ENCODE data around the gene GMDS.

The GMDS gene

DNA sequence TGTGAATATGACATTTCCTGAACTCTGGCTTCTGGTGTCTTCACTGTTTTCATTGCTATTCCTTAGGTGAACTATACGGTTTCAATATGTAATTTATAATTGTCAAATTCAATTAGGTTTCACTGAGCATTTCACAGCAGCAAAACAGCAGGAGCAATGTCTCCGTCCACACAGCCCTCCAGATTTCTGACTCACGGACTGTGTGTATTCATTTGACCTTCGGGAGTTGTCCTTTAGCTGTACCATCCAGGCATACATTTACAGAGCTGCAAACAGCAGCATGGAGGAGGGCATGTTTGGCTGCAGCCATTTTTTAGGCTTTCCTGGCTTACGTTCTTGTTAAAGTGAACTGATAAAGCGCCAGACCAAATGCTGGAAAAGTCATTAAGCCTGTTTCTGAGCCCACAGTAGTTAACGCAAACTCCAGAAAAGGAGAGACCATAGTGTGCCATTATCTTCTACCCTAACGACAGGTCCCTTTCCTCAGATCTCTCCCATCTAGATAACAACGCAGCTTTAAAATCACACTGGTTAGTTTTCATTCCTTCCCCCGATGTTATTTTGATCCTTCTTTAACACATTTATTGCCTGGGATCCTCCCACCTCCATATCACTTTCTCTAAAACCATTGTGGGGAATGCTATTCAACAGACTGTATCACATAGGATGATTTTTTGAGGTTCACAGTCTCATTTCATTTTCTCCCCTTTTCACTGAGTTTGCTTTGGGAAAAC, 617.4 kb downstream of the GMDS start:
- Histone ChIP-seq H3K9ac (ENCODE audit: low read length) (no peak overlapping the region), H3K27me3 (ENCODE audit: low read depth, low read length) (peaks cover 9% of the 10 kb centered on the region)
- no peak for TF ChIP-seq EZH2phosphoT487 (IDR thresholded peaks at IDR 0.05; ENCODE audit: low read depth)
- TF ChIP-seq, protein P1, sequence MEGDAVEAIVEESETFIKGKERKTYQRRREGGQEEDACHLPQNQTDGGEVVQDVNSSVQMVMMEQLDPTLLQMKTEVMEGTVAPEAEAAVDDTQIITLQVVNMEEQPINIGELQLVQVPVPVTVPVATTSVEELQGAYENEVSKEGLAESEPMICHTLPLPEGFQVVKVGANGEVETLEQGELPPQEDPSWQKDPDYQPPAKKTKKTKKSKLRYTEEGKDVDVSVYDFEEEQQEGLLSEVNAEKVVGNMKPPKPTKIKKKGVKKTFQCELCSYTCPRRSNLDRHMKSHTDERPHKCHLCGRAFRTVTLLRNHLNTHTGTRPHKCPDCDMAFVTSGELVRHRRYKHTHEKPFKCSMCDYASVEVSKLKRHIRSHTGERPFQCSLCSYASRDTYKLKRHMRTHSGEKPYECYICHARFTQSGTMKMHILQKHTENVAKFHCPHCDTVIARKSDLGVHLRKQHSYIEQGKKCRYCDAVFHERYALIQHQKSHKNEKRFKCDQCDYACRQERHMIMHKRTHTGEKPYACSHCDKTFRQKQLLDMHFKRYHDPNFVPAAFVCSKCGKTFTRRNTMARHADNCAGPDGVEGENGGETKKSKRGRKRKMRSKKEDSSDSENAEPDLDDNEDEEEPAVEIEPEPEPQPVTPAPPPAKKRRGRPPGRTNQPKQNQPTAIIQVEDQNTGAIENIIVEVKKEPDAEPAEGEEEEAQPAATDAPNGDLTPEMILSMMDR (IDR thresholded peaks at IDR 0.05; ENCODE audit: low read depth, low read length): no peak

DNA sequence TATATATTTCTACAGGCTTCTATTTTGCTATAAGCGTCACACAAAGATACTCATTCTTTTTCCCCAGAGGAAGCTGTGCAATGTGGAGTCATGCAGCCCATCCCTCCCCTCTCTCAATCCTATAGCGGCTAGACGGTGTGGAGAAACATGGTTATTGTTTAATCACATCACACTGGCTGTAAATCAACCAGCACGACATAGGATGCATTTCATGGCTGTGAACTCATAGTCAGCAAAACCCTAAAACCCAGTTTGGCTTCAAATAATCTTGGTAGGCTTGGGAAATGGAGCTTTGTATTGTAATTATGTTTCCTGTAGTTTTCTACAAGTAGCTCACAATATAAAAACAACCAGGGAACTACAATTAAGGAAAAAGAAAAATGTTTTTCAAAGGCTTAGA, 618.9 kb downstream of the GMDS start:
- Histone ChIP-seq H3K27ac (ENCODE audit: low read length) (no peak overlapping the region), H3K4me1 (ENCODE audit: low read length) (peaks cover 4% of the 10 kb centered on the region; the same call in 1 of the 2 replicates), H3K79me2 (ENCODE audit: low read length) (no peaks in the 10 kb centered on the region), H4K20me1 (ENCODE audit: insufficient read depth, low read length) (no peaks in the 10 kb centered on the region), H3K9me3 (ENCODE audit: insufficient read depth, low read length) (no peaks in the 10 kb centered on the region), H3K4me3 (ENCODE audit: low read length) (no peak overlapping the region), H2AFZ (ENCODE audit: low read depth, low read length) (no peak overlapping the region), H3K9ac (ENCODE audit: low read length) (no peak overlapping the region), H3K4me2 (ENCODE audit: low read length) (no peak overlapping the region), H3K27me3 (ENCODE audit: low read depth, low read length) (peaks cover 9% of the 10 kb centered on the region), H3K36me3 (replicated peaks; ENCODE audit: low read depth, low read length) (no peaks in the 10 kb centered on the region)
- TF ChIP-seq, protein P1 (IDR thresholded peaks at IDR 0.05; ENCODE audit: low read depth, low read length): no peak
- no peak for TF ChIP-seq EZH2phosphoT487 (IDR thresholded peaks at IDR 0.05; ENCODE audit: low read depth)

More for the DNA sequence above, 617.4 kb downstream of the GMDS start:
- Histone ChIP-seq H3K9me3 (ENCODE audit: insufficient read depth, low read length) (no peaks in the 10 kb centered on the region), H4K20me1 (ENCODE audit: insufficient read depth, low read length) (no peaks in the 10 kb centered on the region), H3K4me3 (ENCODE audit: low read length) (no peak overlapping the region), H3K4me1 (ENCODE audit: low read length) (peaks cover 4% of the 10 kb centered on the region; the same call in 1 of the 2 replicates), H3K79me2 (ENCODE audit: low read length) (no peaks in the 10 kb centered on the region), H3K27ac (ENCODE audit: low read length) (no peak overlapping the region), H3K36me3 (replicated peaks; ENCODE audit: low read depth, low read length) (no peaks in the 10 kb centered on the region), H3K4me2 (ENCODE audit: low read length) (no peak overlapping the region), H2AFZ (ENCODE audit: low read depth, low read length) (no peak overlapping the region)

DNA sequence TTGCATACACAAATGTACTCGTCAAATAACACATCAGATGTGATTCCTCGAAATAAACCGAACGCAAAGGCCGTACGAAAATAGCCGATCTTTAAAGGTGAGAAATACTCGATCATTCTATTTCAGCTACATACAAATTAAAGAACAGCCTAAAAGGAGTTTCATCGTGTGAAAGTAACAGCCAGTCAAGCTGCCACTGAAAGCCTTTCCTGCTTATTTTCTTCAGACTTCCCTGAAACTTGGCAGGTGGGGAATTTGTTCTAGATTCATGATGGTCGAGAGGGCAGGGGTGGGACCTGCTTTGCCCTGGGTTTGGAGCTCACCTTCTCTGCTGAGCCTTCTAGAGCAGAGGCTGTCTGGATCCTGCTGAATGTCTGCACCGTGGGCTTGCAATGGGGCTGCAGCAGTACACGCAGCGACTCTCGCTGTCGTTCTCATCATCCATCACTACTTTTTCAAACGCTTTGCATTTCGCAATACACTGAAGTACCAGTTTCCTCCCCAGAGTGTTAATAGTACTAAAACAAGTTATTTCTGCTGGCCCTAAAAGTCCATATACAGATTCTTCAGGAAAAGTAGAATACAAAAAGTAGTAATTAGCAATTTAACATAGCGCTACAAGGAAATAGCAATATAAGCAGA, 619.5 kb downstream of the GMDS start:
- H4K20me1 ChIP-seq (ENCODE audit: insufficient read depth, low read length): no peaks in the 10 kb centered on the region
- H3K79me2 ChIP-seq (ENCODE audit: low read length): no peaks in the 10 kb centered on the region
- H3K9me3 ChIP-seq (ENCODE audit: insufficient read depth, low read length): no peaks in the 10 kb centered on the region
- peak overlapping the region; percentile 89 for H3K4me2 ChIP-seq (ENCODE audit: low read length)
- H3K27ac ChIP-seq (ENCODE audit: low read length): no peak overlapping the region
- peaks cover 9% of the 10 kb centered on the region for H3K27me3 ChIP-seq (ENCODE audit: low read depth, low read length)
- H3K4me3 ChIP-seq (ENCODE audit: low read length): peak overlapping the region; percentile 87; the same call in 1 of the 2 replicates
- no peak overlapping the region for H3K9ac ChIP-seq (ENCODE audit: low read length)
- no peak overlapping the region for H2AFZ ChIP-seq (ENCODE audit: low read depth, low read length)
- peaks cover 4% of the 10 kb centered on the region; the same call in 1 of the 2 replicates for H3K4me1 ChIP-seq (ENCODE audit: low read length)
- no peaks in the 10 kb centered on the region for H3K36me3 ChIP-seq (replicated peaks; ENCODE audit: low read depth, low read length)
- TF ChIP-seq, protein P1 (IDR thresholded peaks at IDR 0.05; ENCODE audit: low read depth, low read length): no peak
- no peak for TF ChIP-seq EZH2phosphoT487 (IDR thresholded peaks at IDR 0.05; ENCODE audit: low read depth)

Measured in OCI-LY3 (cell line).